ENCODE results near the gene SCLT1.

DNA sequence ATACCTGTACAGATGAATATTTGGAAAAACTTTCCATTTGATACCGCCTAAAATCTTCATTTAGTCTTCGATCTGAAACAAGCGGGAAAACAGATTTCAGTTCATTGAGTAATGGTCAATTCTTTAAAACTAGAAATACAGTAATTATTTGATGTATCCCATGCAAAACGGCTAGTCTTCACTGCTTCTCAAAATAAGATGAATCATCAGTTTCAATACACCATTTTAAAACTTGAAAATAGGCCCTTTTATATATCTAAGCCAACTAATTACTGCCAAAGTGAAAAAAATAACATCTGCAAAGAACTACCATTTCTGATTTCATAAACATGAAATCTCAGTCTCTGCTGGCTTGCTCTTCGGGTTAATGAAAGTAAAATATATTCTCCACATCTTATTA lies 11.0 kb downstream of the SCLT1 start:
- TF ChIP-seq, protein P1, sequence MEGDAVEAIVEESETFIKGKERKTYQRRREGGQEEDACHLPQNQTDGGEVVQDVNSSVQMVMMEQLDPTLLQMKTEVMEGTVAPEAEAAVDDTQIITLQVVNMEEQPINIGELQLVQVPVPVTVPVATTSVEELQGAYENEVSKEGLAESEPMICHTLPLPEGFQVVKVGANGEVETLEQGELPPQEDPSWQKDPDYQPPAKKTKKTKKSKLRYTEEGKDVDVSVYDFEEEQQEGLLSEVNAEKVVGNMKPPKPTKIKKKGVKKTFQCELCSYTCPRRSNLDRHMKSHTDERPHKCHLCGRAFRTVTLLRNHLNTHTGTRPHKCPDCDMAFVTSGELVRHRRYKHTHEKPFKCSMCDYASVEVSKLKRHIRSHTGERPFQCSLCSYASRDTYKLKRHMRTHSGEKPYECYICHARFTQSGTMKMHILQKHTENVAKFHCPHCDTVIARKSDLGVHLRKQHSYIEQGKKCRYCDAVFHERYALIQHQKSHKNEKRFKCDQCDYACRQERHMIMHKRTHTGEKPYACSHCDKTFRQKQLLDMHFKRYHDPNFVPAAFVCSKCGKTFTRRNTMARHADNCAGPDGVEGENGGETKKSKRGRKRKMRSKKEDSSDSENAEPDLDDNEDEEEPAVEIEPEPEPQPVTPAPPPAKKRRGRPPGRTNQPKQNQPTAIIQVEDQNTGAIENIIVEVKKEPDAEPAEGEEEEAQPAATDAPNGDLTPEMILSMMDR (IDR thresholded peaks at IDR 0.05) = no peak
- TF ChIP-seq POLR2A (IDR thresholded peaks at IDR 0.05) = no peak

Measured in testis (tissue), 2 donors.